HPDE6-E6E7 (cell line): ENCODE measurements around the gene MDFI.
"Not testable (repeated sequence)": the region's sequence is repeated elsewhere in the genome, so short reads cannot be mapped to it uniquely, and the experiment has no call there.

Experiments
- DNase-seq: peaks from one replicate; pipeline ENCODE4 v3.0.0; 2011; ENCODE audit warnings: missing footprints; ENCODE audit errors: extremely low spot score

Gene MDFI

DNA sequence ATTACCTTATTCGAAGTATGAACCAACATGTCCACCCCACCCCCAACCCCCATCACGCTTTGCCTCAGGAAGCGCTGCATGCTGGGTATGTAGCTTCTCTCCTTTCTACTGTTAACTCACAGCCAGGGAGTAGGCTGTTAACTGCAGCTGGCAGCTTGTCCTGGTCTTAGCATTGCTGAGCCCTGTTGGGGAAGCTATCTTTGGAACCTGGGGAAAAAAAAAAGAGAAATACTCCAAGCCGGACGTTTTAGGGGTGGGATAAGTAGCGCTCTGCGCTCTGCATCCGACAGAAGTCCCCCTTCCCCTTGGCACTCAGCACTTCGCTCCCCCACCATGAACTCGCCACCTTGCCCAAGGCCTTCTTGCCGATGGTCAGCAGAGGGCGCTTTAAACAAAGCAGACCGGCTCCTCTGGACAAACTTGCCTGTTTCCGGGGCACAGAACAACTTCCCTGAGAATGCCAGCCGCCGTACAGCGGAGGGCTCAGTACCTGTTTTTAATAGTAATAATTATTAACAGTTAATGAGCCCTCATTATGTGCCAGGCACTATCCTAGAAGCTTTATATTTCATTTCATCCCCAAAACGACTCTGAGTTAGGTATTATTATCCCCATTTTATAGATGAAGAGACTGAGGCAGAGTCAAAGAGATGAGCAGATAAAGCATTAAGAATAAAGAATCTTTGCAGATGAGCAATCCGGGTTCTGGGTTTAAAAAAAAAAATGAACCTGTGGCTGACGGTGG lies 35.2 kb upstream of the MDFI start:
- DNase-seq, result peak; percentile 78

DNA sequence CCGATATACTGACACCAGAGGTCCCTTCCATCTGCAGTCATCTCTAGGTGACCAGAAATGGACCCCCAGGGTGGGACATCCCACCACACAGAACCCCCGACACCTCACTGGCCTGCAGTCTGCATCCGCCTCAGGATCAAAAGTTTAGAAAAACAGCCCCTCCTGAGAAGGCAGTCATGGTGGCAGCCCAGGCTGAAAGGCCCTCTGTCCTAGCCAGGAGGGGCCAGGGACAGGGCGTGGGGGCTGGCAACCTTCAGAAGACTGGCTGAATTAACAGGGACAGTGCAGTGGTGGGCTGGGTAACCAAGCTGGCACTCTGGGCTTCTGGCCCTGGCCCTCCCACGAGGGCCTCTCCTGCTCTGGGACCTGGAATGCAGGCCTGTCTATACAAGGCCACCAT lies 34.3 kb upstream of the MDFI start:
- no peak for DNase-seq

DNA sequence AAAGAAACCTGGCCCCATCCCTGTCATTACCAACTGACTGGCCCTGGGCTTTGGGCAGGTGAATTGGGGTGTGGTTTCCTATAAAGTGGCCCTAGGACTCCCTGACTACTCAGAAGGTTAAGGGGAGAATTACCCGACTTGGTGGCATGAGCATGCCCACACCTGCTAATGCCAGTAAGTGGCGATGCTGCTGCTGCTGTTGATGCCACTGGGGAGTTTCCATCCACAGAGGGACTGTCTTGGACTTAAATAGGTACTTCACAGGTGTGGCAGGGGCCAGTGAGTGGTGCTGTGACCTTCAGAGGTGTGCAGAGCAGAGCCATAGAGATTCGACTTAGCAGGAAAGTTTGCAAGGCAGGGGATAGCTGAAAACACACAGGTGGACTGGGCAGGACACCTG lies 32.6 kb upstream of the MDFI start:
- no peak for DNase-seq

DNA sequence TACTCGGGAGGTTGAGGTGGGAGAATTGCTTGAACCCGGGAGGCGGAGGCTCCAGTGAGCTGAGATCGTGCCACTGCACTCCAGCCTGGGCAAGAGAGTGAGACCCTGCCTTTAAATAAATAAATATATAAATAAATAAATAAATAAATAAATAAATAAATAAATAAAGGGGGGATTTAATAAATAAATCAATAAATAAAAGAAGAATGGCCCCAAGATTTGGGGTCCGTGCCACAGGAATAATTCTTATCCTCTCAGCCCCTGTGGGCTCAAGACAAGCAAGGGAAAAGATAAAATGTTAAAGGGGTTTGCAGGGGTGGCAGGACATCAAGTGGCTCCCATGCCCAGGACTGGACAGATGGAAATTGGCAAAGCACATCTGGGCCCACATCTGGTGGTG lies 31.2 kb upstream of the MDFI start:
- DNase-seq, result no peak

DNA sequence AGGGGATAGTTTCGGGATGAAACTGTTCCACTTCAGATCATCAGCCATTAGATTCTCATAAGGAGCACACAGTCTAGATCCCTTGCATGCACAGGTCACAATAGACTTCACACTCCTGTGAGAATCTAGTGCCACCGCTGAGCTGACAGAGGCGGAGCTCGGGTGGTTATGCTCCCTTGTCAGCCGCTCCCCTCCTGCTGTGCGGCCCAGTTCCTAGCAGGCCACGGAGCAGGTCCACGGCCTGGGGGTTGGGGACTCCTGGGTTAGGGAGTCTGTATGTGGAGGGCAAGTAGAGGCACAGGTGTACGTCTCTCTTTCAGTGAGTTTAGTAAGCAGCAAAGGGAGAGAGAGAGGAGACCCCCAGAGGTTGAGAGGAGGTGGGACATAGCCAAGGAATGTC lies 30.5 kb upstream of the MDFI start:
- DNase-seq, result no peak

DNA sequence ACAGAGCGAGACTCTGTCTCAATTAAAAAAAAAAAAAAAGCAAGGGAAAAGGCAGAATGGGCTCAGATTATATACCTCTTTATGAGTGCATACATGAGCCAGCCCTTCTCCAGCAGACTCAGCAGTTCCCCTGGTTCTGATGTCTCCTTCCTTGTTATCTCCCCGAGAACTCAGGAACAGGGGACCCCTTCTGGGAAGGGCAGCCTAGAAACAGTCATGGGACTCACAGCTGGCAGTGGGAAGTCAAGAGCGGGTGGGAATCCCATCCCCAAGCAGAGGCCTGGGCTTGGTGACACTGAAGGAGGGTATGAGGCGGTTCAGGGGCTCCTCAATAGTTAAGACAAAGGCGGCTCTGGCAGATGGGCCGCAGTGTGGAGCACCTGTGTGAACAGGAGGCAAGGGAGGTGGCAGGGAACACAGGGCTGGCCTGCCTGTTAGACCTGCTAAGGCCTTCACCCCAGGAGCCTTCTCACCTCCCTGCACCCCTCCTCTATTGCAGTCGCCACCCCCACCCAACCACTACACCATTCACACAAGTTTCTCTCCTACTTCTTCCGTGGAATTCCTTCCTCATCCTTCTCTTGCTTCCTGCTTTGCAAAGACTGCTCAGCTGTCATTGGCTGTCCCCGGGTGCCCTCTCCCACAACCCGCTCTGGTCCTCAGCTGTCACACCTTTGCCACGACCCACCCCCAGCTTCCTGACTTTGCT lies 29.7 kb upstream of the MDFI start:
- DNase-seq, result no peak

DNA sequence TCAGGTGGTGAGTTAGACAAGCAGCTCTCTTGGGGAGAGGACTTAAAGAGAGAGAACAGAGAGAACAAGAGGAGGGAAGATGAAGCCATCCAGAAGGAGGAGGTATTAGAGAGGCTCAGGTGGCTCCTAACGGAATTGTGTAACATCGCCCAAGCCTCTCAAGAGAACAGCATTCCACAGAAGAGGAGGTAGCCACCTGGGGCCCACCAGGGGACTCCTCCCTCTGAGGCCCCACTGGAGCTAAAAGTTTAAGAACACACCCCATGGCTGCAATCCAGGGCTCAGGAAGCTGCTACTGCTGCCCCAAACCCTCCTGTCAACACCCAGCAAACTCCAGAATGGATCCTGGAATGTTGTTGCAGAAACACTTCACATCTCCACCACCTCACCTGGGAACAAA lies 23.6 kb upstream of the MDFI start:
- no peak for DNase-seq

DNA sequence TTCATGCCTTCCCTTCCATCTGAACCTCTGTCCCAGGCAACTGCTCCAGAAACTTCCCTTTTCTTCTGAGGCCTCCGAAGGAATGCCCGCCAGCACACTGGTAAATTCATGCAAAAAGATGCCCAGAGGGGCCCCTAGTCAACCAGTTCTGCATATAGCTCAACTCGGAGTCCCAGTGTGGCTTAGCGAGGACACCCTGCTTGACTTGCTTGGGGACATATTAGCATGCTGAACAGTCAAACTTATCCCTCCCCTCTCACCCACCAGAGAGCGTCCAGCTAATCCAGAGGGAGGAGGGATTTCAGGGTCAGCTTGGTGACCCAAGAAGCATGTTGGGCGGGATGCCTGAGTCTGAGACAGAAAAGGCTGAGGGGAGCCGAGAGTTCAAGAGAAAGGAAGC lies 23.0 kb upstream of the MDFI start:
- no peak for DNase-seq

DNA sequence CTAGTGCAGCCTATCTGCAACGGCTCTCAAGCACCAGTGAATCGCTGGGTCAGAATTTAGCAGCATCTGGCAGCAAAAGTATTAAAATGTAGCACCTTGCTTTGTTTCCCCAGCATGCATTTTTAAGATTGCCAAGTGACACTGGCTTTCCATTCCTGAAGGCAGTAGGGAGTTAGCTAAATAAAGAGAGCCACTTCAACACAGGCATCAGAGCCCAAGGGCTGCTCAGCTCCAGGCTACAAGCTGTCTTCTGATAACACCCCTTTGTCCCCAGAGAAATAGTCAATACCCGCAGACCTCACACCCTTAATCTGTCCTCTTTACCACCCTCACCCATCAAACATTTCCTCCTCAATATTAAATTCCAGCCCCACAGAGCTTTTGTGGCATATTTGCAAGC lies 19.7 kb upstream of the MDFI start:
- DNase-seq, result no peak

DNA sequence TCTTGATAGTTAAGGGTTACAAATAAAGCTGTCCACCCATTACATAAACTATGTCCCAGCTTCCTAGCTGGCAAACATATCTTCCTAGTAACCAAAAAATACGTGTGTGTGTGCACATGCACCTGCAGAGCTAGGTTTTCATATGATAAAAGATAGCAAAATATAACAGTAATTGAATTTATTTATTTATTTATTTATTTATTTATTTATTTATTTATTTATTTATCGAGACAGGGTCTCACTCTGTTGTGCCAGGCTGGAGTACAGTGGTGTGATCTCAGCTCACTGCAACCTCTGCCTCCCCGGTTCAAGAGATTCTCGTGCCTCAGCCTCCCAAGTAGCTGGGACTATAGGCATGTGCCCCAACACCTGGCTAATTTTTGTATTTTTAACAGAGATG lies 19.1 kb upstream of the MDFI start:
- DNase-seq, result not testable (repeated sequence)

DNA sequence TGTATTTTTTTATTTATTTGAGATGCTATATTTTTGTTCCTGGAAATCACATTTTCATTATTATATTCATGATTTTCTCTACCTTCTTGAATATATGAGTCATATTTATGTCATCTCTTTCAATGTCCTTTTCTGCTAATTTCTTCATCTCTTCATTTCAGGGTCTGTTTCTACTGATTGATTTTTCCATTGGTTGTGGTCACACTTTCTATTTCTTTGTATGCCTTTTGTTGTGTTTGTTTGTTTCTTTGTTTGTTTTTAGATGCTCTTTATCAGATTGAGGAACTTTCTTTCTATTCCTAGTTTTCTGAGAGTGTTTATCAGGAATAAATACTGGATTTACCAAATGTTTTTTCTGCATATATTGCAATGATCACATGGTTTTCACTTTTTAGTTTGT lies 16.9 kb upstream of the MDFI start:
- DNase-seq, result no peak

DNA sequence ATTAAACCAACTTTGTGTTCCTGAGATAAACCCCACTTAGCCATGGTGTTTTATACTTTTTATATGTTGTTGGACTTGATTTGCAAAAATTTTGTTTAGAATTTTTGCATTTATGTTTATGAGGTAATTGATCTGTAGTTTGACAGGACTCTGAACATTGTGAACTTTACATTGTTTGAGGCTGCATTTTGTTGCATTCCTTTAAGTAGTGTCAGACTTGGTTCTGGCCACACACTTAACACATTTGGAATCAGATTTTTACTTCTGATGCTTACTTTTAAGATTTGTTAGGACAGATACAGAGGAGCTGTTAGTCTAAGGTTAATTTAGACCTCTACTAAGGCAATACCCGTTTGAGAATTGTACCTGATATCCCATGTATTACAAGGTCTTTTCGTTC lies 16.5 kb upstream of the MDFI start:
- DNase-seq, result no peak

DNA sequence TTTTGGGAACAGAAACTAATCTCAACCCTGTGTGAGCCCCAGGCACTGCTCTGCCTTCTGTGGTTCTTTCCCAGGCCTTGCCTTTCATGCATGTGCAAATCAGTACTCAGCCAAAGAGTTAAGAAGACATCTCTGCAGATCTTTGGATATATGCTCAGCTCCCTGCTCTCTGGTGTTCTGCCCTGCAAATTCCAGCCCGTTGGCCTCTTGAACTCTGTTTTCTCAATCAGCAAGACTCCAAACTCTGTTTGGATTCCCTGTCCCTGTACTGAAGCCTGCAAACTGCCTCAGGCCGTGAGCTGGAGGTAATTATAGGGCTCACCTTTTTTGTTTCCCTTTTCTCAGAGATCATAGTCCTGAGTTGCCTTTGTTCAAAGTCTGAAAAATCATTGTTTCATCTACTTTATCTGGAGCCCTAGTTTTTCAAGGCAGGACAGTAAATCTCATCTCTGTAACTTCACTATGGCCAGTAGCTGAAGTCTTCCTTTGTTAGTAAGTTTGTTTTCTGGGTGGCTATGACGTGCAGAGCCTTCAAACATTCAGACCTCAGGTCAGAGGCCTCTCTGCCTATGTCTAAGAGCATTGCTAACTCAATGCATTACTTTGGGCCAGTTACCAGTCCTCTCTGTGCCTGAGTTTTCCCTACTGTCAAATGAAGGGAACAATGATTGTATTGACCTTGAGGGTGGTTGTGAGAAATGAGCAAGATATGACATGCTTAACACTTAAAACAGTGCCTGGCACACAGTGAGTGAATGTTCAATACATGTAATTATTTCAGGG lies 15.9 kb upstream of the MDFI start:
- no peak for DNase-seq

DNA sequence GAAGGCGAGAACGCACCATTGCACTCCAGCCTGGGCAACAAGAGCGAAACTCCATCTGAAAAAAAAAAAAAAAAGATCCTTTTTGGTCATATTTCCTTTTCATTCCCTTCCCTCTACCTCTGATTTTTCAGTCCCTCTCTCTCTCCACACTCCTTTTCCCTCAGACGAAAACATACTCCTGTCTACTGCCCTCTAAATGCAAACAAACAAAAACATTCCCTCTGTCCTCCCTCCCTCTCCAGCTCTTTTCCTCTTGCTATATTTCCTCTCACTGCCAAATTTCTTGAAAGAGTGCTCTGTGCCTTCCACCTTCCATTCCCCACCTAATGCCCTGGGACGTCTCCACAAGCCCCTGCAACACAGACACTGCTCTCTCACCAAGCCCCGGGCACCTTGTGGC lies 14.9 kb upstream of the MDFI start:
- no peak for DNase-seq

DNA sequence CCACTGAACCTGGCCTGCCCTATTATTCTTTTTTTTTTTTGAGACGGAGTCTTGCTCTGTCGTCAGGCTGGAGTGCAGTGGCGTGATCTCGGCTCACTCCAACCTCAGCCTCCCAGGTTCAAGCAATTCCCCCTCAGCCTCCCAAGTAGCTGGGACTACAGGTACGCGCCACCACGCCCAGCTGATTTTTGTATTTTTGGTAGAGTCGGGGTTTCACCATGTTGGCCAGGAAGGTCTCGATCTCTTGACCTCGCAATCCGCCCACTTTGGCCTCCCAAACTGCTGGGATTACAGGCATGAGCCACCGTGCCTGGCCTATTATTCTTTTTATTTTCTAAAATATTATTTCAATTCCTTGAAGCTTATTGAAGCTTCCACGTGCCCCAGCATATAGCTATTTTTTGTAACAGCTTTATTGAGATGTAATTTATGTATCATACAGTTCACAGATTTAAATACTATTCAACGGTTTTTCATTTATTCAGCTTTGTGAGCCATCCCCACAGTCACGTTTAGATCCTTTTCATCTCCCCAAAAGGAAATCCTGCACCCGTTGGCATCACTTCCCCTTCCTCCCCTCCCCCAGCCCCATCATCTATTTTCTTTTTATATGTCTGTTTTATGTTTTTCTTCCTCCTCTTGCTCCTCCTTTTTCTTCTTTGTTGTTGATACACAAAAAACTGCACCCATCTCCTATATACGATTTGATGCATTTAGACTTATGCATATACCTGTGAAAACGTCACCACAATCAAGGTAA lies 13.5 kb upstream of the MDFI start:
- DNase-seq, result no peak

DNA sequence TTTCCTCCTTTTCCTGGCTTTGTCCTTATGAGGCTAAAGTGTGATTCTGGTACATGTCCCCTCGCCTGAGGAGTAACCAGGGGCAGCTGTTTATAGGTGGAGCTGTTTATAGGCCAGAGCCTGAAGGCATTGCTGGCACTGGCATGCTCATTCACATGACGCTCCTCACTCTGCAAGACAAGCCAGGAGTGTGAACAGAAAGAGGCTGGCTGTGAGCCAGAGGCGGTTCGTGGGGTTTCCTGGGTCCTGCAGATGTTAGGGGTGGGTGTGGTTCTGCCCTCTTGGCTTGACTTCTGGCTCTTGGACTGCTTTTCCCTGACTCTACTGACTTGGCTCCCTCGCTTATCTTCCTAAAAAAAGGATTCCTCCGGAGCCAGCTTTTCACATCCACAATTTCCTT lies 12.8 kb upstream of the MDFI start:
- peak; percentile 46 for DNase-seq

DNA sequence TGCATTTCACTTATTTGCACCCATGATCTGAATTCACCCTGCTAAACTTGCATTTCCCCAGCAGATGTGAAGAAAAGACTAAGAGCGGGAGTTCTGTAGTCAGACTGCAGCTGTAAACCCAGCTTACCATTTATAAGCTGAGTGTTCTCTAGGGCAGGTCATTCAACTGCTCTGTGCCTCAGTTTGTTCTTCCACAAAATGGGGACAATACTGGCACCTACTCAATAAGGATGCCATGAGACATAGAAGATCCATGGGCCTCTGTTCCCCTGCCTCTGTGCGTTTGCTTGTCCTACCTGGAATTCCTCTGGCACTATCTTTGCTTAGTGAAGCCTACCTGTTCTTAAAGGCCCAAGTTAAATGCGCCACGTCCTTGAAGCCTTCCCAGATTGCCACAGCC lies 12.2 kb upstream of the MDFI start:
- DNase-seq, result no peak

DNA sequence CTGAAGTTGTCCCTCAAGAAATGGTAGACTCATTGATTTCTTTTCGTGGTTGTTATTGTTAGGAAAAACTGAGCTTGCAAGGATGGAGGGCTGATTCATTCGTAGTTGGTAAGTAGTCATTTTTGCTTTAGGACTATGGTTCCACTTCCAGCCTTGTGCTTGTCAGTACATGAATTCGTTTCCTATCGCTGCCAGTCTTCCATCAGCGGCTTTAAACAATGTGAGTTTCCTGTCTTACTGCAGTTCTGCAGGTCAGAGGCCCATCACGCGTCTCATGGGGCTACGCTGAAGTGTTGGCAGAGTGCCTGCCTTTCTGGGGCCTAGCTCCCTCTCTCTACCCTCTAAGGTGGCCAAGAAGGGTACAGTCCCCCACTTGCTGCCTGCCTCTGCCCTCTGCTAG lies 11.4 kb upstream of the MDFI start:
- peak; percentile 91 for DNase-seq

DNA sequence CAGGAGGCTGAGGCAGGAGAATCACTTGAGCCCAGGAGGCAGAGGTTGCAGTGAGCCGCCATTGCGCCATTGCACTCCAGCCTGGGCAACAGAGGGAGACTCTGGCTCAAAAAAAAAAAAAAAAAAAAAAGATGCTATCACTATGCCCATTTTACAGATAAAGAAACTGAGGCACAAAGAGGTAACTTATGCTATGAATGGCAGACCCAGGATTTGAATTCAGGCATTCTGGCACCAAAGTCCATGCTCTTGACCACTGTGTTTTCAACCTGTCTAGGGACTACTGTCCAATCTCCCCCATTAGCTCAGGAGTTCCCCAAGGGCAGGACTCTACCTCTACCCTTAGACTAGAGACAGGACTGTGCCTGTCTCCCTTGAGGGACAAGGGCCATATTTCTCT lies 9.1 kb upstream of the MDFI start:
- DNase-seq, result no peak

DNA sequence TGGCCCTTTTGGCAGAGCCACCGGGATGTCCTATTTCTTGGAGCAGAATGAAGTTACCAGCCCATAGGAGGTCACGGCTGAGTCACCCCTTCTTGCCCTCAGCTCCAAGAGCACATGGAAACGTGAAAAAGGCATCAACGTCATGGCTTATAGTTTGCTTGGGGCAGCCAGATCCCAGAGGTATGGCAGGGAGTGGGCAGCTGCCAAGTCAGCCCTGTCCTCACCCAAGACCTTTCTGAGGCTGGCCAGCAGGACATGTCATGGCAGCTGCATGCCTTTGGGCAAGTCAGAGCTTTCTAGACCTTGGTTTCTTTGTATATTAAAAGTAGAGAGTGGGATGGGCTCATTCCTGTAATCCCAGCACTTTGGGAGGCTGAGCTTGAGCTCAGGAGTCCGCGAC lies 8.2 kb upstream of the MDFI start:
- DNase-seq, result no peak

DNA sequence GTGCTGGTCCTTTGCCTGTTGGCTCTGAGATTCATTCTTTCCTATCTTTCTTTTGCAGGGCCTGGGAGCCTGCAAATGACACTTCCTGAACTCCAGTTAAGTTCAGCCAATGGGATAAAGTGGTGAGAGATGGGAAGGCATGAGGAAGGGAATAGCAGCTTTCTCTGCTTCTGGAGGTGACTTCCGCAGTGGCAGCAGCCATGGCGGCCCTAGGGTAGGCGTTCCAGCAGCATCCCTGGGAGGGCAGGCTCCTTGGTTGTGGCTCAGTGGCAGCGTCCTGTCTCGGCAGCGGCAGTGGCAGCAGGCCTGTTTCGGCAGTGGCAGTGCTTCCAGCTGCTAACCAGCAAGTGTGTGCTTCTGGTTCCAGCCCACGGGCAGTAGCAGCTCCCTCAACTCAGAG lies 7.3 kb upstream of the MDFI start:
- DNase-seq, result no peak

DNA sequence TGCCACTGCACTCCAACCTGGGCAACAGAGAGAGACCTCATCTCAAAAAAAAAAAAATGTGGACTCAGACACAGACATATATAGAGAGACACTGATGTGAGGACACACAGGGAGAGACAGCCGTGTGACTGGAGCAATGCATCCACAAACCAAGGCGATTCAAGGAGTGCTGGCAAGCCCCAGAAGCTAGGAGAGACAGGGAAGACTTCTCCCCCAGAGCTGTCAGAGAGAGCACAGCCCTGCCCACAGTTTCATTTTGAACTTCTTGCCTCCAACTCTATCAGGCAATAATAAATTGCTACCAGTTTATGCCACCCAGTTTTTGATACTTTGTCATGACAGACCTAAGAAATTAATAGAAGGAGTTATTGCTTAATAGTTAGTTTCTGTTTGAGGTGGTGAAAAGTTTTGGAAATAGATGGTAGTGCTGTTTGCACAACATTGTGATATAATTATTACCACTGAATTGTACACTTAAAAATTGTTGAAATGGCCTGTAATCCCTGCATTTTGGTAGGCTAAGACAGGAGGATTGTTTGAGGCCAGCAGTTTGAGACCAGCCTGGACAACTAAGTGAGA lies 5.1 kb upstream of the MDFI start:
- DNase-seq, result no peak
